ENCODE results near the gene NOXRED1. TPM values are rescaled to one million over a fixed set of nuclear protein-coding genes. Genes with fewer than 3 reads are reported as not detected.

The NOXRED1 gene
- total and polyA plus RNA-seq, 10 of the 15 experiments (the other 5 are each of a cell fraction or from before 2014, with no cell fraction given) = 0.06 to 0.62 (median 0.14) TPM

DNA sequence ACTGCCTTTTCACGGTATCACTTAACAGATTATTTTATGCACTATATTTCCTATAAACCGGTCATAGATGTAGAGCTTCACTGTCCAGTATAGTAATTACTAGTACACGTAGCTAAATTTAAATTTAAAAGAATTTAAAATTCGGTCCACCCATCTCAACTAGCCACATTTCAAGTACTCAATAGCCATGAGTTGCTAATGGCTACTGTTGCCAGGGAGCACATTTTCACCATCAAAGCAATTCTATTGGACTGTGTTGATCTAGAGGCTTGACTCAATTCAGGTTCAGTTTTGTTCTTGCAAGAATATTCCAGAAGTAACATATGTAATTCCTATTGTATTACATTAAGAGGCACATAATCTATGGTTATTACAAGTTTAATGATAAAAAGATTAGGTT lies 66.4 kb downstream of the NOXRED1 start (continued):
- TF ChIP-seq, protein P1, sequence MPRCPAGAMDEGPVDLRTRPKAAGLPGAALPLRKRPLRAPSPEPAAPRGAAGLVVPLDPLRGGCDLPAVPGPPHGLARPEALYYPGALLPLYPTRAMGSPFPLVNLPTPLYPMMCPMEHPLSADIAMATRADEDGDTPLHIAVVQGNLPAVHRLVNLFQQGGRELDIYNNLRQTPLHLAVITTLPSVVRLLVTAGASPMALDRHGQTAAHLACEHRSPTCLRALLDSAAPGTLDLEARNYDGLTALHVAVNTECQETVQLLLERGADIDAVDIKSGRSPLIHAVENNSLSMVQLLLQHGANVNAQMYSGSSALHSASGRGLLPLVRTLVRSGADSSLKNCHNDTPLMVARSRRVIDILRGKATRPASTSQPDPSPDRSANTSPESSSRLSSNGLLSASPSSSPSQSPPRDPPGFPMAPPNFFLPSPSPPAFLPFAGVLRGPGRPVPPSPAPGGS (IDR thresholded peaks at IDR 0.05; ENCODE audit: borderline replicate concordance, insufficient read depth, low read depth, low read length, poor library complexity, severe bottlenecking) = no peak
- TF ChIP-seq, protein P2, sequence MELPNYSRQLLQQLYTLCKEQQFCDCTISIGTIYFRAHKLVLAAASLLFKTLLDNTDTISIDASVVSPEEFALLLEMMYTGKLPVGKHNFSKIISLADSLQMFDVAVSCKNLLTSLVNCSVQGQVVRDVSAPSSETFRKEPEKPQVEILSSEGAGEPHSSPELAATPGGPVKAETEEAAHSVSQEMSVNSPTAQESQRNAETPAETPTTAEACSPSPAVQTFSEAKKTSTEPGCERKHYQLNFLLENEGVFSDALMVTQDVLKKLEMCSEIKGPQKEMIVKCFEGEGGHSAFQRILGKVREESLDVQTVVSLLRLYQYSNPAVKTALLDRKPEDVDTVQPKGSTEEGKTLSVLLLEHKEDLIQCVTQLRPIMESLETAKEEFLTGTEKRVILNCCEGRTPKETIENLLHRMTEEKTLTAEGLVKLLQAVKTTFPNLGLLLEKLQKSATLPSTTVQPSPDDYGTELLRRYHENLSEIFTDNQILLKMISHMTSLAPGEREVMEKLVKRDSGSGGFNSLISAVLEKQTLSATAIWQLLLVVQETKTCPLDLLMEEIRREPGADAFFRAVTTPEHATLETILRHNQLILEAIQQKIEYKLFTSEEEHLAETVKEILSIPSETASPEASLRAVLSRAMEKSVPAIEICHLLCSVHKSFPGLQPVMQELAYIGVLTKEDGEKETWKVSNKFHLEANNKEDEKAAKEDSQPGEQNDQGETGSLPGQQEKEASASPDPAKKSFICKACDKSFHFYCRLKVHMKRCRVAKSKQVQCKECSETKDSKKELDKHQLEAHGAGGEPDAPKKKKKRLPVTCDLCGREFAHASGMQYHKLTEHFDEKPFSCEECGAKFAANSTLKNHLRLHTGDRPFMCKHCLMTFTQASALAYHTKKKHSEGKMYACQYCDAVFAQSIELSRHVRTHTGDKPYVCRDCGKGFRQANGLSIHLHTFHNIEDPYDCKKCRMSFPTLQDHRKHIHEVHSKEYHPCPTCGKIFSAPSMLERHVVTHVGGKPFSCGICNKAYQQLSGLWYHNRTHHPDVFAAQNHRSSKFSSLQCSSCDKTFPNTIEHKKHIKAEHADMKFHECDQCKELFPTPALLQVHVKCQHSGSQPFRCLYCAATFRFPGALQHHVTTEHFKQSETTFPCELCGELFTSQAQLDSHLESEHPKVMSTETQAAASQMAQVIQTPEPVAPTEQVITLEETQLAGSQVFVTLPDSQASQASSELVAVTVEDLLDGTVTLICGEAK (IDR thresholded peaks at IDR 0.05; ENCODE audit: borderline replicate concordance) = no peak
- TF ChIP-seq, protein P3, sequence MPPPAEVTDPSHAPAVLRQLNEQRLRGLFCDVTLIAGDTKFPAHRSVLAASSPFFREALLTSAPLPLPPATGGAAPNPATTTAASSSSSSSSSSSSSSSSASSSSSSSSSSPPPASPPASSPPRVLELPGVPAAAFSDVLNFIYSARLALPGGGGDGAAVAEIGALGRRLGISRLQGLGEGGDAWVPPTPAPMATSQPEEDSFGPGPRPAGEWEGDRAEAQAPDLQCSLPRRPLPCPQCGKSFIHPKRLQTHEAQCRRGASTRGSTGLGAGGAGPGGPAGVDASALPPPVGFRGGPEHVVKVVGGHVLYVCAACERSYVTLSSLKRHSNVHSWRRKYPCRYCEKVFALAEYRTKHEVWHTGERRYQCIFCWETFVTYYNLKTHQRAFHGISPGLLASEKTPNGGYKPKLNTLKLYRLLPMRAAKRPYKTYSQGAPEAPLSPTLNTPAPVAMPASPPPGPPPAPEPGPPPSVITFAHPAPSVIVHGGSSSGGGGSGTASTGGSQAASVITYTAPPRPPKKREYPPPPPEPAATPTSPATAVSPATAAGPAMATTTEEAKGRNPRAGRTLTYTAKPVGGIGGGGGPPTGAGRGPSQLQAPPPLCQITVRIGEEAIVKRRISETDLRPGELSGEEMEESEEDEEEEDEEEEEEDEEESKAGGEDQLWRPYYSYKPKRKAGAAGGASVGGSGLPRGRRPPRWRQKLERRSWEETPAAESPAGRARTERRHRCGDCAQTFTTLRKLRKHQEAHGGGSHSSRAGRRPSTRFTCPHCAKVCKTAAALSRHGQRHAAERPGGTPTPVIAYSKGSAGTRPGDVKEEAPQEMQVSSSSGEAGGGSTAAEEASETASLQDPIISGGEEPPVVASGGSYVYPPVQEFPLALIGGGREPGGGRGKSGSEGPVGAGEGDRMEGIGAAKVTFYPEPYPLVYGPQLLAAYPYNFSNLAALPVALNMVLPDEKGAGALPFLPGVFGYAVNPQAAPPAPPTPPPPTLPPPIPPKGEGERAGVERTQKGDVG (CRISPR knock-in tag; IDR thresholded peaks at IDR 0.05) = no peak
- TF ChIP-seq, protein P4, sequence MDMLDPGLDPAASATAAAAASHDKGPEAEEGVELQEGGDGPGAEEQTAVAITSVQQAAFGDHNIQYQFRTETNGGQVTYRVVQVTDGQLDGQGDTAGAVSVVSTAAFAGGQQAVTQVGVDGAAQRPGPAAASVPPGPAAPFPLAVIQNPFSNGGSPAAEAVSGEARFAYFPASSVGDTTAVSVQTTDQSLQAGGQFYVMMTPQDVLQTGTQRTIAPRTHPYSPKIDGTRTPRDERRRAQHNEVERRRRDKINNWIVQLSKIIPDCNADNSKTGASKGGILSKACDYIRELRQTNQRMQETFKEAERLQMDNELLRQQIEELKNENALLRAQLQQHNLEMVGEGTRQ (IDR thresholded peaks at IDR 0.05; ENCODE audit: borderline replicate concordance, low read depth, low read length) = no peak
- TF ChIP-seq IKZF2 (IDR thresholded peaks at IDR 0.05) (no peak), POLR2AphosphoS2 (IDR thresholded peaks at IDR 0.05; ENCODE audit: low read depth, low read length) (no peak), LARP7 (IDR thresholded peaks at IDR 0.05) (no peak), ESRRA (IDR thresholded peaks at IDR 0.05; ENCODE audit: low read length) (no peak)

Measured in GM12878 (cell line).